HG03469 (cell line): ENCODE data around the gene VARS1.
"Not testable (repeated sequence)": the region's sequence is repeated elsewhere in the genome, so short reads cannot be mapped to it uniquely, and the experiment has no call there.

Experiments used
- ATAC-seq: cut with Tn5 transposase; IDR thresholded peaks from one replicate; pipeline ENCODE4 v1.9.1; 2021; ENCODE audit warnings: mild to moderate bottlenecking, moderate library complexity, moderate number of reproducible peaks; ENCODE audit not compliant: unreplicated experiment

Gene VARS1

GRCh38 chr6:31794866-31795615 lies 511 bp downstream of the VARS1 start:
- ATAC-seq, result no peak

GRCh38 chr6:31794294-31794865 lies 1.2 kb downstream of the VARS1 start:
- no peak for ATAC-seq

- not testable (repeated sequence) for ATAC-seq
Observed at GRCh38 chr6:31793927-31794245, 1.7 kb downstream of the VARS1 start.

GRCh38 chr6:31792761-31793171 lies 2.8 kb downstream of the VARS1 start:
- ATAC-seq, result no peak

GRCh38 chr6:31792090-31792374 lies 3.5 kb downstream of the VARS1 start:
- ATAC-seq, result no peak

- ATAC-seq, result no peak
Observed at GRCh38 chr6:31791324-31792089, 4.0 kb downstream of the VARS1 start.

- ATAC-seq, result no peak
Observed at GRCh38 chr6:31785475-31785874, 10.1 kb downstream of the VARS1 start.

- no peak for ATAC-seq
Observed at GRCh38 chr6:31784098-31784925, 11.2 kb downstream of the VARS1 start.

- ATAC-seq, result no peak
Observed at GRCh38 chr6:31782126-31782855, 13.3 kb downstream of the VARS1 start.

- ATAC-seq, result no peak
Observed at GRCh38 chr6:31781244-31782125, 14.1 kb downstream of the VARS1 start.

GRCh38 chr6:31780507-31781243 lies 14.9 kb downstream of the VARS1 start:
- no peak for ATAC-seq

GRCh38 chr6:31779908-31780307 lies 15.6 kb downstream of the VARS1 start:
- ATAC-seq, result no peak

GRCh38 chr6:31778999-31779885 lies 16.3 kb downstream of the VARS1 start:
- no peak for ATAC-seq

GRCh38 chr6:31778193-31778592 lies 17.4 kb downstream of the VARS1 start:
- ATAC-seq, result no peak

GRCh38 chr6:31777667-31778050 lies 17.9 kb downstream of the VARS1 start:
- ATAC-seq, result no peak

- peak; percentile 47 for ATAC-seq
Observed at GRCh38 chr6:31776989-31777666, 18.4 kb downstream of the VARS1 start, which contains the start of gene VWA7. Gene VWA7 (minus strand): TSS chr6:31777328. CDS start chr6:31776779, 549 bp downstream.

- no peak for ATAC-seq
Observed at GRCh38 chr6:31776485-31776988, 19.0 kb downstream of the VARS1 start.
